Chondrocyte (in vitro differentiated cells): ENCODE data around the gene ALKBH7. TPM values are rescaled to one million over a fixed set of nuclear protein-coding genes. Genes with fewer than 3 reads are reported as not detected.

Experiments used
- DNase-seq: peaks from one replicate; pipeline ENCODE4 v3.0.0; 2021; ENCODE audit warnings: mixed read lengths, low spot score
- H3K27ac Mint-ChIP-seq: one replicate; pipeline ENCODE4 v1.8.0; 2021; ENCODE audit warnings: mild to moderate bottlenecking, moderate library complexity, mixed read lengths; ENCODE audit not compliant: unreplicated experiment
- H3K27me3 Mint-ChIP-seq: 2 replicates; pipeline ENCODE4 v1.8.0; 2021; ENCODE audit warnings: low read depth, mixed read lengths
- H3K36me3 Mint-ChIP-seq: 2 replicates; pipeline ENCODE4 v1.8.0; 2021; ENCODE audit warnings: low read depth, mixed read lengths
- H3K4me1 Mint-ChIP-seq: 2 replicates; pipeline ENCODE4 v1.8.0; 2021; ENCODE audit warnings: low read depth, mild to moderate bottlenecking, mixed read lengths
- H3K4me3 Mint-ChIP-seq: one replicate; pipeline ENCODE4 v1.8.0; 2021; ENCODE audit warnings: mild to moderate bottlenecking, moderate library complexity, mixed read lengths; ENCODE audit not compliant: unreplicated experiment
- H3K9me3 Mint-ChIP-seq: 2 replicates; pipeline ENCODE4 v1.8.0; 2021; ENCODE audit warnings: low read depth, mixed read lengths
- CTCF ChIP-seq: fragments of 200-600 bp; sonication (generic); IDR thresholded peaks from 2 replicates; pipeline ENCODE4 v1.5.0; 2021; ENCODE audit warnings: antibody characterized with exemption, mild to moderate bottlenecking, moderate library complexity
- total RNA-seq: library from RNA; stranded (reverse); gene quantifications from 3 replicates; pipeline ENCODE4 v1.2.1, GENCODE V29; 2021

Gene ALKBH7
- total RNA-seq, 1 donor from 2014 or later: 71.7 TPM

GRCh38 chr19:6415591-6416190, 43.1 kb downstream of the ALKBH7 start:
- no peak for DNase-seq
- Mint-ChIP-seq H3K27ac (no peak overlapping the region), H3K4me1 (no peaks in the 10 kb centered on the region), H3K9me3 (no peaks in the 10 kb centered on the region), H3K36me3 (peaks cover 13% of the 10 kb centered on the region), H3K27me3 (no peaks in the 10 kb centered on the region), H3K4me3 (no peak overlapping the region)
- no peak for TF ChIP-seq CTCF

- no peak overlapping the region for H3K27ac Mint-ChIP-seq
- TF ChIP-seq CTCF: no peak
- H3K9me3 Mint-ChIP-seq: no peaks in the 10 kb centered on the region
- peaks cover 13% of the 10 kb centered on the region for H3K36me3 Mint-ChIP-seq
- peaks cover 5% of the 10 kb centered on the region for H3K4me1 Mint-ChIP-seq
- no peak overlapping the region for H3K4me3 Mint-ChIP-seq
- no peak for DNase-seq
- H3K27me3 Mint-ChIP-seq: no peaks in the 10 kb centered on the region
Observed at GRCh38 chr19:6416658-6417405, 44.2 kb downstream of the ALKBH7 start.

- H3K4me1 Mint-ChIP-seq: peaks cover 14% of the 10 kb centered on the region
- H3K36me3 Mint-ChIP-seq: peaks cover 16% of the 10 kb centered on the region
- peak; percentile 72 for TF ChIP-seq CTCF
- H3K4me3 Mint-ChIP-seq: no peak overlapping the region
- no peaks in the 10 kb centered on the region for H3K9me3 Mint-ChIP-seq
- no peaks in the 10 kb centered on the region for H3K27me3 Mint-ChIP-seq
- DNase-seq: no peak
- no peak overlapping the region for H3K27ac Mint-ChIP-seq
Observed at GRCh38 chr19:6417713-6418561, 45.3 kb downstream of the ALKBH7 start.

GRCh38 chr19:6418562-6418932, 46.0 kb downstream of the ALKBH7 start:
- H3K4me3 Mint-ChIP-seq: no peak overlapping the region
- no peak overlapping the region for H3K27ac Mint-ChIP-seq
- no peak for TF ChIP-seq CTCF
- peaks cover 20% of the 10 kb centered on the region for H3K4me1 Mint-ChIP-seq
- no peaks in the 10 kb centered on the region for H3K9me3 Mint-ChIP-seq
- peaks cover 16% of the 10 kb centered on the region for H3K36me3 Mint-ChIP-seq
- no peaks in the 10 kb centered on the region for H3K27me3 Mint-ChIP-seq
- no peak for DNase-seq
